ENCODE results near the gene BOK.

BOK gene

GRCh38 chr2:241616168-241617125 is 57.9 kb downstream of the BOK start:
- Histone ChIP-seq H3K4me1 (ENCODE audit: control insufficient read depth, insufficient read depth, low read depth, low read length) (peaks cover 8% of the 10 kb centered on the region), H3K9me3 (ENCODE audit: control insufficient read depth, low read length) (no peaks in the 10 kb centered on the region), H3K4me2 (ENCODE audit: low read length, poor library complexity, severe bottlenecking) (no peak overlapping the region), H3K18ac (ENCODE audit: low read depth in 1 of 2, low read length in 2 of 2) (no peak overlapping the region), H3K36me3 (ENCODE audit: control insufficient read depth in 1 of 2, insufficient read depth in 2 of 2, low read depth in 1 of 2, low read length in 2 of 2) (peaks cover 11 to 33% of the 10 kb centered on the region in 2 experiments), H2BK15ac (ENCODE audit: low read depth, poor library complexity, severe bottlenecking) (no peak overlapping the region), H4K91ac (ENCODE audit: low read length) (no peak overlapping the region), H3K27me3 (ENCODE audit: control insufficient read depth in 1 of 2, insufficient read depth in 1 of 2, low read length in 2 of 2) (no peaks in the 10 kb centered on the region), H4K8ac (ENCODE audit: low read length) (no peak overlapping the region), H2BK12ac (ENCODE audit: low read length in 2 of 2) (no peak overlapping the region), H3K4me3 (ENCODE audit: insufficient read depth in 1 of 2, low read depth in 1 of 2, low read length in 2 of 2) (no peak overlapping the region), H3K79me1 (replicated peaks; ENCODE audit: low read length, poor library complexity, severe bottlenecking) (peaks cover 33% of the 10 kb centered on the region), H2BK120ac (ENCODE audit: low read depth, low read length) (no peak overlapping the region), H3K27ac (ENCODE audit: low read length, poor library complexity, severe bottlenecking) (no peak overlapping the region), H3K9ac (ENCODE audit: low read length) (no peak overlapping the region), H3K23ac (ENCODE audit: low read length in 2 of 2) (no peak overlapping the region), H3K4ac (ENCODE audit: low read depth in 1 of 2, low read length in 2 of 2) (no peak overlapping the region), H2BK5ac (ENCODE audit: low read depth, low read length, poor library complexity, severe bottlenecking) (no peak overlapping the region), H3K14ac (ENCODE audit: low read length in 2 of 2) (peak overlapping the region in 1 of 2 experiments; percentile 37), H2AK5ac (ENCODE audit: low read length, severe bottlenecking) (no peak overlapping the region), H2AFZ (ENCODE audit: low read depth, low read length) (no peak overlapping the region)
- 95% methylated on average over 28 of the region's 30 CpGs for WGBS
- DNase-seq: no peak

GRCh38 chr2:241617431-241618154 is 59.0 kb downstream of the BOK start:
- Histone ChIP-seq H2BK15ac (ENCODE audit: low read depth, poor library complexity, severe bottlenecking) (no peak overlapping the region), H4K8ac (ENCODE audit: low read length) (peak overlapping the region; percentile 70), H3K9ac (ENCODE audit: low read length) (no peak overlapping the region), H2AFZ (ENCODE audit: low read depth, low read length) (no peak overlapping the region), H4K91ac (ENCODE audit: low read length) (no peak overlapping the region), H3K4me3 (ENCODE audit: insufficient read depth in 1 of 2, low read depth in 1 of 2, low read length in 2 of 2) (no peak overlapping the region), H3K4me2 (ENCODE audit: low read length, poor library complexity, severe bottlenecking) (peak overlapping the region; percentile 53), H3K4me1 (ENCODE audit: control insufficient read depth, insufficient read depth, low read depth, low read length) (peaks cover 8% of the 10 kb centered on the region), H2BK12ac (ENCODE audit: low read length in 2 of 2) (no peak overlapping the region), H3K36me3 (ENCODE audit: control insufficient read depth in 1 of 2, insufficient read depth in 2 of 2, low read depth in 1 of 2, low read length in 2 of 2) (peaks cover 11 to 33% of the 10 kb centered on the region in 2 experiments), H2BK5ac (ENCODE audit: low read depth, low read length, poor library complexity, severe bottlenecking) (no peak overlapping the region), H3K14ac (ENCODE audit: low read length in 2 of 2) (no peak overlapping the region), H3K23ac (ENCODE audit: low read length in 2 of 2) (no peak overlapping the region), H2BK120ac (ENCODE audit: low read depth, low read length) (no peak overlapping the region), H3K27ac (ENCODE audit: low read length, poor library complexity, severe bottlenecking) (no peak overlapping the region), H2AK5ac (ENCODE audit: low read length, severe bottlenecking) (peak overlapping the region; percentile 41), H3K27me3 (ENCODE audit: control insufficient read depth in 1 of 2, insufficient read depth in 1 of 2, low read length in 2 of 2) (no peaks in the 10 kb centered on the region), H3K79me1 (replicated peaks; ENCODE audit: low read length, poor library complexity, severe bottlenecking) (peaks cover 35% of the 10 kb centered on the region), H3K9me3 (ENCODE audit: control insufficient read depth, low read length) (no peaks in the 10 kb centered on the region), H3K18ac (ENCODE audit: low read depth in 1 of 2, low read length in 2 of 2) (peak overlapping the region in 1 of 2 experiments; percentile 14), H3K4ac (ENCODE audit: low read depth in 1 of 2, low read length in 2 of 2) (peak overlapping the region in 1 of 2 experiments; percentile 49)
- no peak for DNase-seq
- WGBS: 75% methylated on average over 15 of the region's 15 CpGs

GRCh38 chr2:241618296-241618805 is 59.8 kb downstream of the BOK start:
- Histone ChIP-seq H2AK5ac (ENCODE audit: low read length, severe bottlenecking) (no peak overlapping the region), H3K79me1 (replicated peaks; ENCODE audit: low read length, poor library complexity, severe bottlenecking) (peaks cover 35% of the 10 kb centered on the region), H4K91ac (ENCODE audit: low read length) (no peak overlapping the region), H2BK12ac (ENCODE audit: low read length in 2 of 2) (no peak overlapping the region), H3K14ac (ENCODE audit: low read length in 2 of 2) (no peak overlapping the region), H3K27ac (ENCODE audit: low read length, poor library complexity, severe bottlenecking) (no peak overlapping the region), H3K9me3 (ENCODE audit: control insufficient read depth, low read length) (no peaks in the 10 kb centered on the region), H3K4me3 (ENCODE audit: insufficient read depth in 1 of 2, low read depth in 1 of 2, low read length in 2 of 2) (no peak overlapping the region), H4K8ac (ENCODE audit: low read length) (no peak overlapping the region), H3K4me2 (ENCODE audit: low read length, poor library complexity, severe bottlenecking) (no peak overlapping the region), H3K4me1 (ENCODE audit: control insufficient read depth, insufficient read depth, low read depth, low read length) (peaks cover 8% of the 10 kb centered on the region), H2BK5ac (ENCODE audit: low read depth, low read length, poor library complexity, severe bottlenecking) (no peak overlapping the region), H3K36me3 (ENCODE audit: control insufficient read depth in 1 of 2, insufficient read depth in 2 of 2, low read depth in 1 of 2, low read length in 2 of 2) (peaks cover 11 to 33% of the 10 kb centered on the region in 2 experiments), H3K4ac (ENCODE audit: low read depth in 1 of 2, low read length in 2 of 2) (no peak overlapping the region), H3K18ac (ENCODE audit: low read depth in 1 of 2, low read length in 2 of 2) (no peak overlapping the region), H2BK15ac (ENCODE audit: low read depth, poor library complexity, severe bottlenecking) (no peak overlapping the region), H3K23ac (ENCODE audit: low read length in 2 of 2) (no peak overlapping the region), H2BK120ac (ENCODE audit: low read depth, low read length) (no peak overlapping the region), H2AFZ (ENCODE audit: low read depth, low read length) (no peak overlapping the region), H3K27me3 (ENCODE audit: control insufficient read depth in 1 of 2, insufficient read depth in 1 of 2, low read length in 2 of 2) (no peaks in the 10 kb centered on the region), H3K9ac (ENCODE audit: low read length) (no peak overlapping the region)
- 90% methylated on average over 5 of the region's 5 CpGs for WGBS
- DNase-seq: no peak

GRCh38 chr2:241618829-241619228 is 60.3 kb downstream of the BOK start:
- no peak overlapping the region for H2BK15ac ChIP-seq (ENCODE audit: low read depth, poor library complexity, severe bottlenecking)
- H3K4me2 ChIP-seq (ENCODE audit: low read length, poor library complexity, severe bottlenecking): no peak overlapping the region
- no peak overlapping the region for H3K9ac ChIP-seq (ENCODE audit: low read length)
- no peak overlapping the region for H4K91ac ChIP-seq (ENCODE audit: low read length)
- 97% methylated on average over 11 of the region's 11 CpGs for WGBS
- no peak overlapping the region for H2BK120ac ChIP-seq (ENCODE audit: low read depth, low read length)
- no peak overlapping the region for H3K4ac ChIP-seq (ENCODE audit: low read depth in 1 of 2, low read length in 2 of 2)
- H3K36me3 ChIP-seq (ENCODE audit: control insufficient read depth in 1 of 2, insufficient read depth in 2 of 2, low read depth in 1 of 2, low read length in 2 of 2): peaks cover 11 to 33% of the 10 kb centered on the region in 2 experiments
- no peaks in the 10 kb centered on the region for H3K9me3 ChIP-seq (ENCODE audit: control insufficient read depth, low read length)
- H3K14ac ChIP-seq (ENCODE audit: low read length in 2 of 2): no peak overlapping the region
- no peak overlapping the region for H2AK5ac ChIP-seq (ENCODE audit: low read length, severe bottlenecking)
- no peak overlapping the region for H2AFZ ChIP-seq (ENCODE audit: low read depth, low read length)
- no peak overlapping the region for H2BK5ac ChIP-seq (ENCODE audit: low read depth, low read length, poor library complexity, severe bottlenecking)
- no peak overlapping the region for H3K23ac ChIP-seq (ENCODE audit: low read length in 2 of 2)
- no peak overlapping the region for H3K27ac ChIP-seq (ENCODE audit: low read length, poor library complexity, severe bottlenecking)
- H3K27me3 ChIP-seq (ENCODE audit: control insufficient read depth in 1 of 2, insufficient read depth in 1 of 2, low read length in 2 of 2): no peaks in the 10 kb centered on the region
- no peak overlapping the region for H3K18ac ChIP-seq (ENCODE audit: low read depth in 1 of 2, low read length in 2 of 2)
- no peak overlapping the region for H3K4me3 ChIP-seq (ENCODE audit: insufficient read depth in 1 of 2, low read depth in 1 of 2, low read length in 2 of 2)
- H2BK12ac ChIP-seq (ENCODE audit: low read length in 2 of 2): no peak overlapping the region
- DNase-seq: no peak
- H3K79me1 ChIP-seq (replicated peaks; ENCODE audit: low read length, poor library complexity, severe bottlenecking): peaks cover 33% of the 10 kb centered on the region
- H4K8ac ChIP-seq (ENCODE audit: low read length): no peak overlapping the region
- peaks cover 8% of the 10 kb centered on the region for H3K4me1 ChIP-seq (ENCODE audit: control insufficient read depth, insufficient read depth, low read depth, low read length)

Measured in mesenchymal stem cell (in vitro differentiated cells and primary cell).